Stimulated activated CD8-positive, alpha-beta memory T cell treated with anti-CD3 and anti-CD28 coated beads, Interleukin-12 subunit alpha, Interleukin-12 subunit beta, amount 100 ng/mL, for 24 hours (primary cell): ENCODE data around the gene PTPN3.

Experiments
- DNase-seq: peaks from one replicate; pipeline ENCODE4 v3.0.0-alpha.2; 2020; ENCODE audit errors: extremely low read depth

Gene PTPN3

GRCh38 chr9:109426626-109427402, 71.3 kb downstream of the PTPN3 start:
- no peak for DNase-seq

- DNase-seq: no peak
These were observed 73.5 kb downstream of the PTPN3 start for GRCh38 chr9:109424618-109425017.

DNA sequence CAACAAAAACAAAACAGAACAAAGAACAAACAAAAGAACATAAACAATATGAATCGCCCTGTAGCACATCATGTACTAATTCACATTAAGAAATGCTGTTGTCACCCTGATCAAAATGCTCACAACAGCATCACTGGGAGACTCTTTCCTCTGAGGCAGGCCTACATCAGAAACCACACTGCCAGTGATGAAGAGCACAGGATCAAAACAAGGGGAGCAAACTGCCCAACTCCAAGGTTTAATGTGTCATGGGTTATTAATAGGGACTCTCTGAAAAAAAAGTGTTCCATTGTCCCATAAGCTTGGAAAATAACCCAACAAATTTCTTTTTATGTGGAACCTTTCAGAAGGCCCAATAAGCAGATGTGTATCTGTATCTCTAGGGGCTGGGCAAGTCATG, 74.2 kb downstream of the PTPN3 start:
- no peak for DNase-seq

DNA sequence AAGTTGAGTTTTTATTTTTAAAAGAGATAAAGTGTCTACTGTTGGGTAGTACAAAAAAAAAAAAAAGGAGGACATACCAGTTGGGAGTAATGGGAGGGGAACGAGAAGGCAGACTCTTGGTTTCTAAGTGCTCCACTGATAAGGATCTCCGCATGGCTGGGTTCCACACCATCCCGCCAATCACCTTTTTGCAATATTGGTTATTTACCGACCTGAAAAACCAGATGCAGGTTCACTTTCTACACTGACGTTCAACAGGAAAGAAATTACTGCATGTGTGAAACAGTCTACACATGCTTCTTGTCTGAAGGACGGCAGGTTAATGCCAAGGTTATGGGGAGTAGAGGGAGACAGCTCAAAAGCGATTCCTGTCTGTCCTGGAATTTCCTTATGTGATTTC, 75.5 kb downstream of the PTPN3 start:
- DNase-seq: no peak

- DNase-seq: no peak
These were observed 76.8 kb downstream of the PTPN3 start for GRCh38 chr9:109421026-109421970.

DNA sequence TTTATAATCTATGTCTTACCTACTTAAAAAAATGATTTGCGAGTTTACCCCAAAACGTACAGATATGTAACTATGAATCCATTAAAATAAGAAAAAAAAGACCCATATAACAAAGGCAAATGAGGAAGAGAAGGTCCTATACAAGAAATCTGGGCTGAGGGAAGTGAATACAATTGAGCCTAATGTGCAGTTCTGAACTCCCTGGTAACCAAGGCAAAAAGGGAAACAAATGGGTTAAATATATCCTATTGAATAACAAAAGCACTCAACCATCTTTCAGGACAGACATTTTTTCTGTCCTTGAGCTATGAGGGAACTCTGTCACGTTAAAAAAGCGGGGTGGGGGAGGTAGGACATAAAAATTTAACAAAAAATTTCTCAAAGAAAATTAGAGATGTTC, 78.6 kb downstream of the PTPN3 start:
- no peak for DNase-seq

GRCh38 chr9:109418827-109419226, 79.3 kb downstream of the PTPN3 start:
- no peak for DNase-seq

- DNase-seq: no peak
These were observed 80.2 kb downstream of the PTPN3 start for GRCh38 chr9:109417585-109418544.

DNA sequence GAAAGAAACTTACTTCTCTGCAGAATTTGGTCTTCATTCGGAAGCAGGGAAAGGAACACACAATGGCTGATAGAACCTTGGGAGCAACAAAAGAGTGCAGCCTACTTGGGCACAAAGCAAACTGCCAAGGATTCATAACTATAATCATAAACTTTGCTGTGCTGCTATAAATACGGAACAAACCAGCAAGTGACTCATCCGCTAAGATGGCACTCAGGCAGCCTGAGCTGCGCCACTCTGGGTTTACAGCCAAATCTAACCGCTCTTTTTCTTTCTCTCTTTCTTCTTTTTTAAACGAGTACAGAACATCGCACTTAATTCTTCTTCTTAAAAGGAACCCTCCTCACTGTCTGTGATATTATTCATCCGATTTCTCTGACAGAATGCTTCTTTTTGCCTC, 81.1 kb downstream of the PTPN3 start:
- no peak for DNase-seq

DNA sequence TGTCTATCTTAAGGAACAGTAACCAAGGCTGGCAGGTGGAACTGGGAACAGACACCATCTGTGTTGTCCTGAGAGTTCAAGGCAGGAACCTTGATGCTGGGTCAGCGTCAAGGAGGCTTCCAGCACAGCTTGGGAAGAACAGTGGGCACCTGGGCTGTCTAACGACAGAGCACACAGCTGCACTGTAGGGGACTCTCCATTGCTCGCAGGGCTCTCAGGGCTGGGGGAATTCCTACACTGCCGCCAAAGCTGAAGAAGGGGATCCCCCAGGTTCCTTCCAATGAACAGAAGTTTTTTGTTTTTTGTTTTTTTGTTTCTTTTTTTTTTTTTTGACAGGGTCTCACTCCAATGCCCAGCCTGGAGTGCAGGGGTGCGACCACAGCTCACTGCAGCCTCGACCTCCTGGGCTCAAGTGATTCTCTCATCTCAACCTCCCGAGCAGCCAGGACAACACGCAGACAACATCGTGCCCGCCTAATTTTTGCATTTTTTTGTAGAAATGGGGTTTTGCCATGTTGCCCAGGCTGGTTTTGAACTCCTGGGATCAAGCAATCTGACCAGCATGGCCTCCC, 81.9 kb downstream of the PTPN3 start:
- no peak for DNase-seq

GRCh38 chr9:109414125-109414785, 83.9 kb downstream of the PTPN3 start:
- DNase-seq: no peak

- no peak for DNase-seq
These were observed 86.2 kb downstream of the PTPN3 start for GRCh38 chr9:109411798-109412352.

DNA sequence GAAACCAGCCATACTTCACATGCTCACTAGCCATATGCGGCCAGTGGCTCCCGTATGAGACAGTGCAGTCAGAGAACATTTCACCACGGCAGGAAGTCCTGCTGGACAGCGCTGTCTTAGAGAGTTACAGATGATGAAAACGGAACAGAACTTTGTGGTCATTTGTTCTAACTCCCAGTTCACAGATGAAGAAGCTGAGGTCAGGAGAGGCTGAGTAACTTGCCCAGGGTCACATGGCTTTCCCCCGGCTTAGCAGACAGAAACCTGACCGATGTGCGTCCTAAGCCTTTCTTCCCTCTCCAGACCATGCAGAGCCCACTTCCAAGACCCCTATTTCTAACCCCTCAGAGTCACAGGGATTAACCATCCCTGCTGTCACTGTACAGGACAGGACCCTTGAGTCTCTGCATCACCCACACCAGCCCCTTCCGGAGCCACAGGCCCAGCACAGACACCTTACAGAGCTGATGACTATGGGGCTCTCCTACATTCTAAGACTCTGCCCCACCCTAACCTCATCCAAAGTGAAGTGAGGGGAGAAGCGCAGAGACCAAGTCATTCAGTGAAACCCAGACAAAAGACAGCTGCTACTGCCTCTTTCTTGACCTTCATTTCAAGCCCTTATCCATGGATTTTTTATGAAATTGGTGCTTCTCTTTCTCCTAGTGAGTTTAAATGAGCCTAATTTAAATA, 86.9 kb downstream of the PTPN3 start:
- no peak for DNase-seq

- no peak for DNase-seq
These were observed 88.2 kb downstream of the PTPN3 start for GRCh38 chr9:109409773-109410397.

- no peak for DNase-seq
These were observed 89.2 kb downstream of the PTPN3 start for GRCh38 chr9:109408759-109409462.

GRCh38 chr9:109403766-109404320, 94.3 kb downstream of the PTPN3 start:
- DNase-seq: no peak

- no peak for DNase-seq
These were observed 95.0 kb downstream of the PTPN3 start for GRCh38 chr9:109403116-109403515.

- DNase-seq: no peak
These were observed 96.2 kb downstream of the PTPN3 start for GRCh38 chr9:109401990-109402318.
